CD4-positive, alpha-beta T cell treated with Interleukin-10 for 1 hour (primary cell): ENCODE results near the gene MYL4.
"Not testable (repeated sequence)": the region's sequence is repeated elsewhere in the genome, so short reads cannot be mapped to it uniquely, and the experiment has no call there.

Experiments
- DNase-seq: peaks from one replicate; pipeline ENCODE4 v3.0.0-alpha.2; 2020

MYL4 gene

GRCh38 chr17:47208744-47209488, at the start of gene MYL4:
Gene MYL4, plus strand, starts transcription at chr17:47209348. Its CDS starts 75 bp downstream, at chr17:47209423.
- DNase-seq: no peak

- no peak for DNase-seq
These were observed 47.0 kb upstream of the MYL4 start for GRCh38 chr17:47162013-47162622.

GRCh38 chr17:47164263-47164662, 44.9 kb upstream of the MYL4 start:
- no peak for DNase-seq

GRCh38 chr17:47165137-47165536, 44.0 kb upstream of the MYL4 start:
- no peak for DNase-seq

GRCh38 chr17:47166854-47167253, 42.3 kb upstream of the MYL4 start:
- not testable (repeated sequence) for DNase-seq

GRCh38 chr17:47168896-47169295, 40.3 kb upstream of the MYL4 start:
- not testable (repeated sequence) for DNase-seq

GRCh38 chr17:47170710-47171109, 38.4 kb upstream of the MYL4 start:
- DNase-seq: no peak

- DNase-seq: no peak
These were observed 36.2 kb upstream of the MYL4 start for GRCh38 chr17:47172696-47173565.

- DNase-seq: not testable (repeated sequence)
These were observed 34.3 kb upstream of the MYL4 start for GRCh38 chr17:47174823-47175222.

- DNase-seq: no peak
These were observed 32.7 kb upstream of the MYL4 start for GRCh38 chr17:47176389-47176826.

GRCh38 chr17:47177261-47177660, 31.9 kb upstream of the MYL4 start:
- no peak for DNase-seq

- no peak for DNase-seq
These were observed 30.0 kb upstream of the MYL4 start for GRCh38 chr17:47179141-47179540.

GRCh38 chr17:47180337-47180736, 28.8 kb upstream of the MYL4 start:
- no peak for DNase-seq

- not testable (repeated sequence) for DNase-seq
These were observed 28.2 kb upstream of the MYL4 start for GRCh38 chr17:47180988-47181387.

GRCh38 chr17:47184681-47185080, 24.5 kb upstream of the MYL4 start:
- no peak for DNase-seq

- peak; percentile 28 for DNase-seq
These were observed 20.8 kb upstream of the MYL4 start for GRCh38 chr17:47188271-47188875.

GRCh38 chr17:47188876-47189731, 20.0 kb upstream of the MYL4 start, which contains the start of gene CDC27:
Gene CDC27, minus strand, starts transcription at chr17:47189295. Its CDS starts 123 bp downstream, at chr17:47189172.
- DNase-seq: peak; percentile 100

GRCh38 chr17:47189732-47190237, 19.4 kb upstream of the MYL4 start:
- no peak for DNase-seq

GRCh38 chr17:47190243-47190642, 18.9 kb upstream of the MYL4 start:
- no peak for DNase-seq

- no peak for DNase-seq
These were observed 18.4 kb upstream of the MYL4 start for GRCh38 chr17:47190770-47191169.

- peak; percentile 34 for DNase-seq
These were observed 16.6 kb upstream of the MYL4 start for GRCh38 chr17:47192554-47192953.
